ENCODE data around the gene ZNF48.

ZNF48 gene

GRCh38 chr16:30368792-30369090, 26.5 kb upstream of the ZNF48 start:
- Histone ChIP-seq H3K27ac (peak overlapping the region; percentile 75 to 78), H3K36me3 (peaks cover 7 to 24% (median 22%) of the 10 kb centered on the region in 3 donors), H3K4me1 (peaks cover 0 to 49% (median 31%) of the 10 kb centered on the region in 4 donors), H3K9me3 (no peaks in the 10 kb centered on the region), H3K27me3 (peaks cover 0 to 3% of the 10 kb centered on the region in 2 donors), H3K4me3 (peak overlapping the region; percentile 76 to 88)
- TF ChIP-seq, protein P1, sequence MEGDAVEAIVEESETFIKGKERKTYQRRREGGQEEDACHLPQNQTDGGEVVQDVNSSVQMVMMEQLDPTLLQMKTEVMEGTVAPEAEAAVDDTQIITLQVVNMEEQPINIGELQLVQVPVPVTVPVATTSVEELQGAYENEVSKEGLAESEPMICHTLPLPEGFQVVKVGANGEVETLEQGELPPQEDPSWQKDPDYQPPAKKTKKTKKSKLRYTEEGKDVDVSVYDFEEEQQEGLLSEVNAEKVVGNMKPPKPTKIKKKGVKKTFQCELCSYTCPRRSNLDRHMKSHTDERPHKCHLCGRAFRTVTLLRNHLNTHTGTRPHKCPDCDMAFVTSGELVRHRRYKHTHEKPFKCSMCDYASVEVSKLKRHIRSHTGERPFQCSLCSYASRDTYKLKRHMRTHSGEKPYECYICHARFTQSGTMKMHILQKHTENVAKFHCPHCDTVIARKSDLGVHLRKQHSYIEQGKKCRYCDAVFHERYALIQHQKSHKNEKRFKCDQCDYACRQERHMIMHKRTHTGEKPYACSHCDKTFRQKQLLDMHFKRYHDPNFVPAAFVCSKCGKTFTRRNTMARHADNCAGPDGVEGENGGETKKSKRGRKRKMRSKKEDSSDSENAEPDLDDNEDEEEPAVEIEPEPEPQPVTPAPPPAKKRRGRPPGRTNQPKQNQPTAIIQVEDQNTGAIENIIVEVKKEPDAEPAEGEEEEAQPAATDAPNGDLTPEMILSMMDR (IDR thresholded peaks at IDR 0.05), result no peak
- intact Hi-C loops (cut with DNase I; ENCODE audit: low total_unique reads), result no loop called here
- DNase-seq, result no peak

- Histone ChIP-seq H3K4me1 (peaks cover 0 to 49% (median 31%) of the 10 kb centered on the region in 4 donors), H3K27me3 (peaks cover 0 to 3% of the 10 kb centered on the region in 2 donors), H3K36me3 (peaks cover 1 to 19% (median 16%) of the 10 kb centered on the region in 3 donors), H3K27ac (peak overlapping the region; percentile 75 to 78), H3K9me3 (no peaks in the 10 kb centered on the region), H3K4me3 (peak overlapping the region; percentile 76 to 88)
- TF ChIP-seq, protein P1 (IDR thresholded peaks at IDR 0.05), result no peak
- intact Hi-C loops (cut with DNase I; ENCODE audit: low total_unique reads), result no loop called here
- peak in 1 of 2 donors; percentile 76 for DNase-seq
Observed at GRCh38 chr16:30369091-30369937, 25.9 kb upstream of the ZNF48 start.

- H3K27ac ChIP-seq, result peak overlapping the region; percentile 75 to 78
- peaks cover 0 to 47% (median 31%) of the 10 kb centered on the region in 4 donors for H3K4me1 ChIP-seq
- no peaks in the 10 kb centered on the region for H3K9me3 ChIP-seq
- peak overlapping the region; percentile 76 to 88 for H3K4me3 ChIP-seq
- peaks cover 0 to 12% (median 9%) of the 10 kb centered on the region in 3 donors for H3K36me3 ChIP-seq
- TF ChIP-seq, protein P1 (IDR thresholded peaks at IDR 0.05), result peak in 1 of 2 experiments; percentile 21
- peaks cover 0 to 3% of the 10 kb centered on the region in 2 donors for H3K27me3 ChIP-seq
- intact Hi-C loops (cut with DNase I; ENCODE audit: low total_unique reads), result no loop called here
- no peak for DNase-seq
Observed at GRCh38 chr16:30369938-30370455, 25.2 kb upstream of the ZNF48 start.

DNA sequence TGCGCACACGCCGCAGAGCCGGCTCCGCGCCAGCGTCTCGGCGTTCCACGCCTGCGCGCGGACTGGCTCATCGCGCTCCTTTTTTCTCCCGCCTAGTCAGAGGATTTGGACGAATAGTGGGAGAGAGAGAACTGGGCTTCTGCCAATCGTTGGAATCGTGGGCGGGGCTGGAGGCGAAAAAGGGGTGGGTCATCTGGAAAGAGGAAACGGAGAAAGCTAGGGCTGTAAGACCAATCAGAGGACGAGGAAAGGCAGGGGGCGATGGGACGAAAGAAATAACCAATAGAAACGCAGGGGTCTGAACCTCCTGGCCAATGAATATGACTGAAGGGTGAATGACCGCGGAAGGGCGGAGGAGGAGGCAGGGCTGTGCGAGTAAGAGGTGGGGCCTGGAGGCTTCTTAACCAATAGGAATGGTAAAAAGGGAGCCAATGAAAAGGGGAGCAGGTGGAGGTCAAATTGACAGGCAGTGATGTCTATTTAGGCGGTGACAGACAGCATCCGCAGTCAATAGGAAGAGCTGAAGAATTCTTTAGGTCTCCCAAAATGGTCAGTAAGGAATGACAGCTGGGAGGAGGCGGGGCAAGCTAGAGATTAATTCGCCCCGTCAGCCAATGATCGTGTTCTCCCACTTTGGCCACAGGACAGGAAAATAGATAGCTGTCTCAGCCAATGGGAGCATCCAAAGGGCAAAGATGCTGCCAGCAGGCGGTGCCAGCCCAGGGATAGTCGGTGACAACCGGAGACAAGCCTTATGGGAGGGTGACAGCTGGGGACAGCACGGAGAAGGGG, 24.6 kb upstream of the ZNF48 start, which contains the start of gene TBC1D10B:
Gene TBC1D10B, minus strand, starts transcription at position 39 of the 792 bp plus-strand sequence. CDS start 311 bp downstream, outside the sequence.
- Histone ChIP-seq H3K27me3 (peaks cover 0 to 3% of the 10 kb centered on the region in 2 donors), H3K4me3 (peak within 1 kb of the TSS; percentile 76 to 88), H3K27ac (peak within 1 kb of the TSS; percentile 88 to 89), H3K36me3 (peaks cover 0 to 5% (median 3%) of the 10 kb centered on the region in 3 donors), H3K9me3 (no peaks in the 10 kb centered on the region), H3K4me1 (peaks cover 0 to 40% (median 27%) of the 10 kb centered on the region in 4 donors)
- peak; percentile 98 to 100 for DNase-seq
- intact Hi-C loops (cut with DNase I; ENCODE audit: low total_unique reads), result no loop called here
- TF ChIP-seq, protein P1 (IDR thresholded peaks at IDR 0.05), result peak; percentile 14 to 21

- peaks cover 0 to 3% of the 10 kb centered on the region in 2 donors for H3K27me3 ChIP-seq
- H3K4me3 ChIP-seq, result peak overlapping the region; percentile 45 to 55
- H3K36me3 ChIP-seq, result no peaks in the 10 kb centered on the region
- TF ChIP-seq, protein P1 (IDR thresholded peaks at IDR 0.05), result no peak
- no peak for DNase-seq
- peaks cover 0 to 33% (median 25%) of the 10 kb centered on the region in 4 donors for H3K4me1 ChIP-seq
- no peaks in the 10 kb centered on the region for H3K9me3 ChIP-seq
- intact Hi-C loops (cut with DNase I; ENCODE audit: low total_unique reads), result no loop called here
- peak overlapping the region; percentile 88 to 89 for H3K27ac ChIP-seq
Observed at GRCh38 chr16:30371248-30371816, 23.9 kb upstream of the ZNF48 start.
